Forelimb muscle (tissue), 1 donor: Measurements from ENCODE around the gene NDUFC1. TPM values are rescaled to one million over a fixed set of nuclear protein-coding genes. Genes with fewer than 3 reads are reported as not detected.

Experiments
- DNase-seq: peaks from one replicate; pipeline ENCODE4 v3.0.0-alpha.2; 2013; ENCODE audit warnings: low read depth
- polyA plus RNA-seq: library from polyadenylated mRNA; unstranded; fragments of 120-200 nt; gene quantifications from one replicate; pipeline ENCODE4 v1.2.1, GENCODE V29; 2013; ENCODE audit not compliant: insufficient read length

The NDUFC1 gene
- polyA plus RNA-seq, 1 donor = 51.4 TPM

DNA sequence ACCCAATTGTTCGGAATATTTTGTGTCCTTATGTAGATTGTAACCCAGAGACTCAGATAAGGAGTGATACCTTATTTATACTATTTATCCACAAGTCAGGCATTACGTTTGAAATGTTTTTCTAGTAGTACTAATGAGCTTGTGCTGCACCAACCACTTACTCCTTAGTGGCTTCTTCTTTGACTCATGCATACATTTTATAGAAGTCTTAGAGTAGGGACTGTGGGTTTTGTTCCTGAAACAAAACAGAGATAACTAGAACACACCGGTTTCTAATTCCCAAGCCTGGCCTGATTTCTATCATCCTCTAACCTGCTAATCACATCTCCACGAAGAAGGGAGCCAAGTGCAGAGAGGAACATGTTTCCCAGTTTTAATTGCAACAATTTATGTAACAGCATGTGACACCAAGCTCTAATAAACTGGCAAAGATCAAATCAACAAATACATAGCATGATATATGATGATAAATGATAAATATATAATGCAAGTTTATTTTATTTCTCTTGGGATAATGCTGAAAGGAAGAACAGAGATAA, 54.5 kb downstream of the NDUFC1 start:
- no peak for DNase-seq

- DNase-seq = no peak
Measured at GRCh38 chr4:139247241-139247640, 55.0 kb downstream of the NDUFC1 start.

DNA sequence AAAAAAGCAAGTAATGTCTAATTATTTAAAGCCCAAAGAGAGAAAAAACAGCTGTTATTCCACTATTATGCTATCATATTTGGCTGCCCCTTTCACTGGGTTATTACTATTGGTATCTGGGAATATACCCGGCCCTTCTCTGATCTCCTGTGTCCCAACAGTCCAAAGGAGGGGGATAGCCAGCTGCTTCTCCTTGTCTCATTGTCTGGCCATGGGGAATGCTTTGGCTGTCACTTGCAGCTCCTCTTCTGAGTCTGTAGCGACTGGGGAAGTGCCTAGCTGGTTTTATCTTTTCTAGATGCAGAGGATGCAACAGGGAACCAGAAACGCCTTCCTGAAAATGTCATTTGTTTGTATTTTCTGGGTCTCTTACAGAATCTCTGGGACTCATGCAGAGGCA, 56.1 kb downstream of the NDUFC1 start:
- no peak for DNase-seq

GRCh38 chr4:139245590-139245989, 56.7 kb downstream of the NDUFC1 start:
- DNase-seq = no peak

- DNase-seq = no peak
Measured at GRCh38 chr4:139243448-139244365, 58.6 kb downstream of the NDUFC1 start.

DNA sequence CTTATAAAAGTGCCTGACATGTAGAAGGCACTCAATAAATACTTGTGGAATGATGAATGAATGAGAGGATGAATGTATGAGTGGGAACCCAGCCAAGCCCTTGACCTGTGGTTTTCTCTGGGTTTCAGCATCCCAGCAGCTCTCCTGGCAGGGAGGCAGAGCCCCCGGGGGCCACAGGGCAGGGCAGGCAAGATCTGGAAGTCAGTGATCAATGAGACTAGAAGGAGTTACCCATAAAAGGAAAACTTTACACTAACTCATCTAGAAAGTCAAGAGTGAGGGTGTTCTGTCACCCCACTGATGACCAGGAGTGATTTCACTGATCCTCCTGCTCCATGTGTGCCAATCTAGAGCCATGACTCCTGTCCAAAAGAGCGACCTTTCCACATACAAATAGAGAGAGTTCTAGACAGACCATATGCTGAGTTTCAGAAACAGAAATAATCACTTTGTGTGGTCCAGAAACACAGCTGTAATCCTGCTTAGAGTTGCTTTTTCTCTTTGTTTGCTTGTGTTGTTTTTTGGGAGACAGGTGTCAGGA, 59.7 kb downstream of the NDUFC1 start:
- no peak for DNase-seq

- no peak for DNase-seq
Measured at GRCh38 chr4:139241784-139242151, 60.5 kb downstream of the NDUFC1 start.

DNA sequence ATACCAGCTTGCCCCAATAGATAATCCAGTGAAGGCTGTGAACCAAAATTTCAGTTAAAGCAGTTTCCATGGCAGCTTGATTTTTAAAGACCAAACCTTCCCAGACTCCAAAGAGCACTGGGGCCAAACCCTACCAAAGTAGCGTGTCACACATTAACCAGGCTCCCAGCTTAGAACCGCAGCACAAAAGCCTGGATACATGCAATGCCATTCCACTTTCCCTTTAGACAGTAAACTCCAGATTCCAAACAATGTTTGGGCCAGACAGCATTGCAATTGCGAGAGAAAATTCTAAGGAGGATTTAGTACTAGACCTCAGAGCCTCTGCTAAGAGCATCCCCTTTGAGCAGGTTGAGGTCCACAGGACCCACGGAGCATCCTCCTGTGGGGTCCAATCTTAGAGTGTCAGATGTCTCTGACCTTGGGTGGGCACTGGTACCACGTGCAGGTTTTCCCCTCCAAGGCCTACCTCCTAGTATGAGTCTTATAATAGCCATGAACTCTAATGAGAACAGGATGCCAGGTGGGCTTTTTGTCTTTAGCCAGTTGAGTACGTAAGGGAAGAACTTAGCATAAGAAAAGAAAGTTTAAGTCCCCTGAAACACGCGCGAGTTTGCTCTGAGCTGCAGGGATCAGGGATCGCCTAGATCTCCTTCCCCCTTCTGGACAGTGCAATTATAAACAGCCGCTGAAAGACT, 61.0 kb downstream of the NDUFC1 start:
- DNase-seq = no peak

Other genes with a start within 250 kb of the NDUFC1 start
- 45.7 TPM for gene ELF2, start 125.3 kb downstream of the NDUFC1 start, polyA plus RNA-seq
- 0.28 TPM for gene MGARP, start 22.3 kb downstream of the NDUFC1 start, polyA plus RNA-seq
- gene NAA15, start 972 bp downstream of the NDUFC1 start, polyA plus RNA-seq = 27.3 TPM
- gene RAB33B, start 151.6 kb upstream of the NDUFC1 start, polyA plus RNA-seq = 9.1 TPM